Calu3 (cell line): ENCODE measurements around the gene HPD. TPM values are rescaled to one million over a fixed set of nuclear protein-coding genes. Genes with fewer than 3 reads are reported as not detected.

ENCODE experiments used
- BruUV-seq: library from RNA; stranded (reverse); fragments of 400-500 nt; replicated peaks from 2 replicates; lab custom pipeline; 2021; lab: Mats Ljungman, UMichigan
- CTCF ChIA-PET: fragments of 300-600 bp; sonication (Branson Sonifier 250); formaldehyde crosslinking; loops from one replicate; lab custom pipeline; 2022; ENCODE audit warnings: antibody characterized with exemption; lab: Charles Lee
- DNase-seq: peaks from one replicate; pipeline ENCODE4 v3.0.0; 2022
- H3K27ac Mint-ChIP-seq: one replicate; pipeline ENCODE4 v1.8.0; 2022; ENCODE audit warnings: mixed read lengths; ENCODE audit not compliant: unreplicated experiment
- H3K27me3 Mint-ChIP-seq: one replicate; pipeline ENCODE4 v1.8.0; 2022; ENCODE audit warnings: mixed read lengths; ENCODE audit not compliant: unreplicated experiment
- H3K36me3 Mint-ChIP-seq: one replicate; pipeline ENCODE4 v1.8.0; 2022; ENCODE audit warnings: mild to moderate bottlenecking, moderate library complexity, mixed read lengths; ENCODE audit not compliant: insufficient read depth, unreplicated experiment
- H3K4me1 Mint-ChIP-seq: one replicate; pipeline ENCODE4 v1.8.0; 2022; ENCODE audit warnings: mild to moderate bottlenecking, low read depth, mixed read lengths; ENCODE audit not compliant: unreplicated experiment
- H3K4me3 Mint-ChIP-seq: one replicate; pipeline ENCODE4 v1.8.0; 2022; ENCODE audit warnings: mild to moderate bottlenecking, low read depth, moderate library complexity, mixed read lengths; ENCODE audit not compliant: unreplicated experiment
- H3K9me3 Mint-ChIP-seq: one replicate; pipeline ENCODE4 v1.8.0; 2022; ENCODE audit warnings: low read depth, mixed read lengths; ENCODE audit not compliant: unreplicated experiment
- CTCF ChIP-seq: fragments of 200-600 bp; IDR thresholded peaks from one replicate; pipeline ENCODE4 v1.8.0; 2022; ENCODE audit warnings: antibody characterized with exemption; ENCODE audit not compliant: unreplicated experiment
- intact Hi-C: fragments of 100-400 bp; cut with micrococcal nuclease; formaldehyde crosslinking; loops from one replicate; pipeline ENCODE4 v1.10.0; 2022; ENCODE audit not compliant: unreplicated experiment
- total RNA-seq: library from RNA; stranded (reverse); gene quantifications from 2 replicates; pipeline ENCODE4 v1.2.3, GENCODE V29; 2022

The HPD gene
- total RNA-seq, 1 experiment from 2014 or later: not detected

- Mint-ChIP-seq H3K9me3 (no peaks in the 10 kb centered on the region), H3K4me3 (peak overlapping the region; percentile 76), H3K27ac (peak overlapping the region; percentile 93), H3K4me1 (peaks cover 56% of the 10 kb centered on the region), H3K27me3 (no peaks in the 10 kb centered on the region), H3K36me3 (peaks cover 83% of the 10 kb centered on the region)
- TF ChIP-seq CTCF: no peak
- BruUV-seq: no TSS peak
- intact Hi-C loops: no loop called here
- peak; percentile 69 for DNase-seq
- CTCF ChIA-PET: interaction anchor here (0.6 to 8.7 kb wide), 5 partner anchors 10 to 88 kb away, joined by 3 to 179 read pairs (median 4); no protein-coding TSS in a partner anchor
Observed at GRCh38 chr12:121800694-121801594, 57.7 kb downstream of the HPD start.

- Mint-ChIP-seq H3K36me3 (peaks cover 82% of the 10 kb centered on the region), H3K4me1 (peaks cover 63% of the 10 kb centered on the region), H3K27ac (peak overlapping the region; percentile 86), H3K9me3 (no peaks in the 10 kb centered on the region), H3K4me3 (peak overlapping the region; percentile 76), H3K27me3 (no peaks in the 10 kb centered on the region)
- CTCF ChIA-PET: interaction anchor here (0.6 to 8.7 kb wide), 5 partner anchors 11 to 744 kb away, joined by 3 to 179 read pairs (median 4); partner anchors contain the start of gene TMEM120B
- intact Hi-C loops: no loop called here
- DNase-seq: peak; percentile 91
- no peak for TF ChIP-seq CTCF
- no TSS peak for BruUV-seq
Observed at GRCh38 chr12:121799842-121800693, 58.6 kb downstream of the HPD start.

- TSS peak; percentile 1 for BruUV-seq
- TF ChIP-seq CTCF: no peak
- peaks cover 82% of the 10 kb centered on the region for H3K36me3 Mint-ChIP-seq
- intact Hi-C loops: no loop called here
- DNase-seq: peak; percentile 72
- peaks cover 70% of the 10 kb centered on the region for H3K4me1 Mint-ChIP-seq
- CTCF ChIA-PET: interaction anchor here (0.6 to 8.7 kb wide), 3 partner anchors 12 to 744 kb away, joined by 4 to 179 read pairs (median 7); partner anchors contain the start of gene TMEM120B
- no peaks in the 10 kb centered on the region for H3K9me3 Mint-ChIP-seq
- H3K4me3 Mint-ChIP-seq: peak overlapping the region; percentile 76
- H3K27me3 Mint-ChIP-seq: no peaks in the 10 kb centered on the region
- peak overlapping the region; percentile 86 for H3K27ac Mint-ChIP-seq
Observed at GRCh38 chr12:121799156-121799841, 59.4 kb downstream of the HPD start.

GRCh38 chr12:121798787-121799155 is 59.9 kb downstream of the HPD start:
- no peak for TF ChIP-seq CTCF
- CTCF ChIA-PET: interaction anchor here (8.7 kb wide), 1 partner anchor 12 kb away, joined by 179 read pairs; no protein-coding TSS in a partner anchor
- intact Hi-C loops: no loop called here
- H3K36me3 Mint-ChIP-seq: peaks cover 83% of the 10 kb centered on the region
- peaks cover 73% of the 10 kb centered on the region for H3K4me1 Mint-ChIP-seq
- peak overlapping the region; percentile 76 for H3K4me3 Mint-ChIP-seq
- no peak for DNase-seq
- peak overlapping the region; percentile 86 for H3K27ac Mint-ChIP-seq
- H3K27me3 Mint-ChIP-seq: no peaks in the 10 kb centered on the region
- H3K9me3 Mint-ChIP-seq: no peaks in the 10 kb centered on the region
- no TSS peak for BruUV-seq
